Measurements from ENCODE around the gene ZNF569.
"Not testable (repeated sequence)": the region's sequence is repeated elsewhere in the genome, so short reads cannot be mapped to it uniquely, and the experiment has no call there.

ZNF569 gene

GRCh38 chr19:37466798-37467607, at the start of gene ZNF569:
Gene ZNF569 (minus strand): TSS chr19:37467444. CDS start chr19:37444921, 22,523 bp downstream.
- peak; percentile 84 for DNase-seq (ENCODE audit: low read depth)

- DNase-seq (ENCODE audit: low read depth) = no peak
Observed at GRCh38 chr19:37513397-37513796, 46.2 kb upstream of the ZNF569 start.

- DNase-seq (ENCODE audit: low read depth) = no peak
Observed at GRCh38 chr19:37511821-37512220, 44.6 kb upstream of the ZNF569 start.

GRCh38 chr19:37511186-37511585, 43.9 kb upstream of the ZNF569 start:
- no peak for DNase-seq (ENCODE audit: low read depth)

GRCh38 chr19:37507167-37507464, 39.9 kb upstream of the ZNF569 start:
- DNase-seq (ENCODE audit: low read depth) = no peak

- peak; percentile 75 for DNase-seq (ENCODE audit: low read depth)
Observed at GRCh38 chr19:37506387-37507166, 39.3 kb upstream of the ZNF569 start, which contains the start of gene ZNF793. Gene ZNF793 (plus strand): TSS chr19:37506939. CDS start chr19:37523440, 16,501 bp downstream.

- DNase-seq (ENCODE audit: low read depth) = no peak
Observed at GRCh38 chr19:37505958-37506386, 38.7 kb upstream of the ZNF569 start.

- DNase-seq (ENCODE audit: low read depth) = no peak
Observed at GRCh38 chr19:37492213-37492612, 25.0 kb upstream of the ZNF569 start.

- DNase-seq (ENCODE audit: low read depth) = no peak
Observed at GRCh38 chr19:37484406-37485168, 17.3 kb upstream of the ZNF569 start.

- no peak for DNase-seq (ENCODE audit: low read depth)
Observed at GRCh38 chr19:37472165-37472564, 4.9 kb upstream of the ZNF569 start.

GRCh38 chr19:37470216-37470615, 3.0 kb upstream of the ZNF569 start:
- no peak for DNase-seq (ENCODE audit: low read depth)

- peak; percentile 83 for DNase-seq (ENCODE audit: low read depth)
Observed at GRCh38 chr19:37468961-37469777, 1.9 kb upstream of the ZNF569 start, which contains the start of gene ZNF570. Gene ZNF570 (plus strand): TSS chr19:37469356. CDS start chr19:37470355, 999 bp downstream.

- no peak for DNase-seq (ENCODE audit: low read depth)
Observed at GRCh38 chr19:37467608-37468090, 405 bp upstream of the ZNF569 start.

GRCh38 chr19:37466277-37466797, 907 bp downstream of the ZNF569 start:
- DNase-seq (ENCODE audit: low read depth) = no peak

- DNase-seq (ENCODE audit: low read depth) = no peak
Observed at GRCh38 chr19:37452500-37453245, 14.6 kb downstream of the ZNF569 start.

- no peak for DNase-seq (ENCODE audit: low read depth)
Observed at GRCh38 chr19:37413313-37414084, 53.7 kb downstream of the ZNF569 start.

GRCh38 chr19:37412700-37413099, 54.5 kb downstream of the ZNF569 start:
- DNase-seq (ENCODE audit: low read depth) = no peak

GRCh38 chr19:37406140-37406846, 61.0 kb downstream of the ZNF569 start:
- DNase-seq (ENCODE audit: low read depth) = not testable (repeated sequence)

- DNase-seq (ENCODE audit: low read depth) = no peak
Observed at GRCh38 chr19:37403403-37403802, 63.8 kb downstream of the ZNF569 start.
